Suprapubic skin (tissue), 4 donors: Measurements from ENCODE around the gene SEPHS1. TPM values are rescaled to one million over a fixed set of nuclear protein-coding genes. Genes with fewer than 3 reads are reported as not detected.
"Not testable (repeated sequence)": the region's sequence is repeated elsewhere in the genome, so short reads cannot be mapped to it uniquely, and the experiment has no call there.

ENCODE experiments used
- DNase-seq, 2 donors: peaks; one replicate each; pipeline ENCODE4 v3.0.0-alpha.2; 2019; ENCODE audit warnings: low spot score in 2 of 2
- H3K27ac ChIP-seq: fragments of 200-600 bp; sonication (generic); one replicate; pipeline ENCODE4 v1.5.1; 2019
- H3K27me3 ChIP-seq: fragments of 200-600 bp; sonication (generic); one replicate; pipeline ENCODE4 v1.5.1; 2019
- H3K36me3 ChIP-seq: fragments of 200-600 bp; sonication (generic); one replicate; pipeline ENCODE4 v1.5.1; 2019
- H3K4me1 ChIP-seq: fragments of 200-600 bp; sonication (generic); one replicate; pipeline ENCODE4 v1.5.1; 2019
- H3K4me3 ChIP-seq: fragments of 200-600 bp; sonication (generic); one replicate; pipeline ENCODE4 v1.5.1; 2019; ENCODE audit warnings: mild to moderate bottlenecking
- H3K9me3 ChIP-seq: fragments of 200-600 bp; sonication (generic); one replicate; pipeline ENCODE4 v1.5.1; 2019
- CTCF ChIP-seq, 2 donors: fragments of 200-600 bp in 1 of 2; fragments of 450-650 bp in 1 of 2; sonication (generic) in 1 of 2; IDR thresholded peaks; one replicate each; pipeline ENCODE4 v1.5.1; 2016 to 2019; ENCODE audit warnings: antibody characterized with exemption in 2 of 2, mild to moderate bottlenecking in 1 of 2, moderate library complexity in 1 of 2
- EP300 ChIP-seq: sonication (generic); formaldehyde crosslinking; IDR thresholded peaks from one replicate; pipeline ENCODE4 v1.6.1; 2017; ENCODE audit warnings: antibody characterized with exemption
- POLR2A ChIP-seq, 2 donors: fragments of 450-650 bp; IDR thresholded peaks; one replicate each; pipeline ENCODE4 v1.6.1; 2017; ENCODE audit warnings: antibody characterized with exemption in 2 of 2, mild to moderate bottlenecking in 2 of 2, moderate library complexity in 2 of 2
- POLR2AphosphoS5 ChIP-seq, 3 donors: sonication (generic); formaldehyde crosslinking; IDR thresholded peaks; one replicate each; pipeline ENCODE4 v1.6.1; 2017; ENCODE audit warnings: antibody characterized with exemption in 3 of 3
- WGBS: methylation state at CpG from one replicate; pipeline ENCODE4 v1.1.5; 2018; 5-methylcytosine and 5-hydroxymethylcytosine counted together
- total RNA-seq, 4 donors: library from RNA; depleted of rRNA; stranded (reverse); fragments of >200 nt; gene quantifications; one replicate each; pipeline ENCODE4 v1.1.0, GENCODE V29; 2016

Gene SEPHS1
- total RNA-seq, 4 donors from 2014 or later: 23.1 to 31.6 (median 25.4) TPM

- 13% methylated on average over 23 of the region's 23 CpGs for WGBS
These were observed 34.8 kb upstream of the SEPHS1 start for GRCh38 chr10:13382703-13383398.

GRCh38 chr10:13379061-13379460 is 31.0 kb upstream of the SEPHS1 start:
- not testable (repeated sequence) for H3K4me3 ChIP-seq, H3K9me3 ChIP-seq, H3K4me1 ChIP-seq, H3K27ac ChIP-seq, DNase-seq, H3K36me3 ChIP-seq
- peaks cover 14% of the 10 kb centered on the region for H3K27me3 ChIP-seq
- 96% methylated on average over 4 of the region's 4 CpGs for WGBS

More at GRCh38 chr10:13382703-13383398, 34.8 kb upstream of the SEPHS1 start:
- peaks cover 17% of the 10 kb centered on the region for H3K27me3 ChIP-seq
- peaks cover 10% of the 10 kb centered on the region for H3K4me1 ChIP-seq
- no peak for DNase-seq
- peak overlapping the region; percentile 68 for H3K27ac ChIP-seq
- no peaks in the 10 kb centered on the region for H3K36me3 ChIP-seq
- H3K4me3 ChIP-seq: peak overlapping the region; percentile 38
- TF ChIP-seq POLR2AphosphoS5 (IDR thresholded peaks at IDR 0.05) (no peak), CTCF (IDR thresholded peaks at IDR 0.05) (no peak), POLR2A (IDR thresholded peaks at IDR 0.05) (no peak), EP300 (no peak)
- H3K9me3 ChIP-seq: no peaks in the 10 kb centered on the region

GRCh38 chr10:13376746-13377145 is 28.7 kb upstream of the SEPHS1 start:
- Histone ChIP-seq H3K27ac (no peak overlapping the region), H3K27me3 (peaks cover 4% of the 10 kb centered on the region), H3K4me1 (no peaks in the 10 kb centered on the region), H3K9me3 (no peaks in the 10 kb centered on the region), H3K36me3 (no peaks in the 10 kb centered on the region), H3K4me3 (no peak overlapping the region)
- 61% methylated on average over 6 of the region's 6 CpGs for WGBS
- TF ChIP-seq CTCF (IDR thresholded peaks at IDR 0.05) (no peak), POLR2AphosphoS5 (IDR thresholded peaks at IDR 0.05) (no peak), POLR2A (IDR thresholded peaks at IDR 0.05) (no peak), EP300 (no peak)
- no peak for DNase-seq

GRCh38 chr10:13376297-13376696 is 28.2 kb upstream of the SEPHS1 start:
- Histone ChIP-seq H3K4me3 (no peak overlapping the region), H3K4me1 (no peaks in the 10 kb centered on the region), H3K27ac (no peak overlapping the region), H3K9me3 (no peaks in the 10 kb centered on the region), H3K27me3 (no peaks in the 10 kb centered on the region), H3K36me3 (no peaks in the 10 kb centered on the region)
- no peak for DNase-seq
- TF ChIP-seq POLR2AphosphoS5 (IDR thresholded peaks at IDR 0.05): no peak
- no peak for TF ChIP-seq CTCF (IDR thresholded peaks at IDR 0.05)
- TF ChIP-seq POLR2A (IDR thresholded peaks at IDR 0.05): no peak
- TF ChIP-seq EP300: no peak
- WGBS: 49% methylated on average over 6 of the region's 6 CpGs

- H3K4me1 ChIP-seq: no peaks in the 10 kb centered on the region
- no peaks in the 10 kb centered on the region for H3K36me3 ChIP-seq
- TF ChIP-seq POLR2A (IDR thresholded peaks at IDR 0.05) (no peak), EP300 (no peak), CTCF (IDR thresholded peaks at IDR 0.05) (no peak), POLR2AphosphoS5 (IDR thresholded peaks at IDR 0.05) (no peak)
- H3K9me3 ChIP-seq: no peaks in the 10 kb centered on the region
- DNase-seq: no peak
- no peaks in the 10 kb centered on the region for H3K27me3 ChIP-seq
- WGBS: 85% methylated on average over 2 of the region's 2 CpGs
- no peak overlapping the region for H3K27ac ChIP-seq
- no peak overlapping the region for H3K4me3 ChIP-seq
These were observed 27.7 kb upstream of the SEPHS1 start for GRCh38 chr10:13375791-13376190.

GRCh38 chr10:13373644-13374043 is 25.6 kb upstream of the SEPHS1 start:
- 79% methylated on average over 2 of the region's 2 CpGs for WGBS
- no peak overlapping the region for H3K4me3 ChIP-seq
- TF ChIP-seq POLR2A (IDR thresholded peaks at IDR 0.05): no peak
- TF ChIP-seq EP300: no peak
- no peak for TF ChIP-seq CTCF (IDR thresholded peaks at IDR 0.05)
- TF ChIP-seq POLR2AphosphoS5 (IDR thresholded peaks at IDR 0.05): no peak

More at GRCh38 chr10:13373644-13374043, 25.6 kb upstream of the SEPHS1 start:
- no peaks in the 10 kb centered on the region for H3K27me3 ChIP-seq
- DNase-seq: no peak
- H3K4me1 ChIP-seq: no peaks in the 10 kb centered on the region
- no peaks in the 10 kb centered on the region for H3K9me3 ChIP-seq
- H3K27ac ChIP-seq: no peak overlapping the region
- H3K36me3 ChIP-seq: no peaks in the 10 kb centered on the region
